HEK293 (cell line): ENCODE results near the gene DUSP22.

Source experiments
- CTCF ChIA-PET: fragments of 350-600 bp; formaldehyde crosslinking; extraction: SDS; loops from one replicate; lab custom pipeline; 2021; ENCODE audit warnings: antibody characterized with exemption; lab: Yijun Ruan, JAX
- POLR2A ChIA-PET: fragments of 300-600 bp; formaldehyde crosslinking; extraction: SDS; loops from one replicate; lab custom pipeline; 2020; ENCODE audit warnings: antibody characterized with exemption, inconsistent platforms; lab: Yijun Ruan, JAX
- H3K27ac ChIP-seq: fragments of 200-500 bp; sonication (Bioruptor generic); 2 replicates; pipeline ENCODE4 v1.5.1; 2014; ENCODE audit warnings: low read depth, low read length, control low read depth, inconsistent platforms; ENCODE audit errors: extremely low read depth
- H3K36me3 ChIP-seq, 2 experiments: fragments of 200-500 bp in 1 of 2; sonication (Bioruptor generic) in 1 of 2; 1 replicate in 1 of 2; 2 replicates in 1 of 2; pipeline ENCODE4 v1.5.1; 2014 to 2017; ENCODE audit warnings: inconsistent platforms in 2 of 2, low read length in 2 of 2; ENCODE audit not compliant: control insufficient read depth in 2 of 2, insufficient read depth in 1 of 2
- H3K4me1 ChIP-seq: fragments of 200-500 bp; sonication (Bioruptor generic); 2 replicates; pipeline ENCODE4 v1.5.1; 2014; ENCODE audit warnings: mild to moderate bottlenecking, low read length, inconsistent platforms; ENCODE audit not compliant: control insufficient read depth, insufficient read depth
- H3K4me3 ChIP-seq: 2 replicates; pipeline ENCODE4 v1.5.1; 2011; ENCODE audit warnings: low read depth, mild to moderate bottlenecking, control low read depth, low read length, moderate library complexity
- H3K9me3 ChIP-seq: fragments of 200-500 bp; sonication (Bioruptor generic); 2 replicates; pipeline ENCODE4 v1.5.1; 2014; ENCODE audit warnings: low read depth, low read length, inconsistent platforms; ENCODE audit not compliant: control insufficient read depth, insufficient read depth
- TCF7L2 ChIP-seq: IDR thresholded peaks from 2 replicates; pipeline ENCODE4 v1.6.1; 2011; ENCODE audit warnings: low read depth, mild to moderate bottlenecking, inconsistent platforms, low read length, moderate library complexity, borderline replicate concordance
- WT1 ChIP-seq: fragments of 450-650 bp; formaldehyde crosslinking; IDR thresholded peaks from 2 replicates; pipeline ENCODE4 v1.5.1; 2016; ENCODE audit warnings: missing biosample characterization, missing genetic modification characterization
- ZNF2 ChIP-seq: fragments of 450-650 bp; formaldehyde crosslinking; IDR thresholded peaks from 2 replicates; pipeline ENCODE4 v1.5.1; 2016; ENCODE audit warnings: missing biosample characterization, missing genetic modification characterization
- ZNF423 ChIP-seq: fragments of 450-650 bp; formaldehyde crosslinking; IDR thresholded peaks from 2 replicates; pipeline ENCODE4 v1.5.1; 2016; ENCODE audit warnings: missing biosample characterization, missing genetic modification characterization
- ZNF585B ChIP-seq: fragments of 450-650 bp; formaldehyde crosslinking; IDR thresholded peaks from 2 replicates; pipeline ENCODE4 v1.5.1; 2016; ENCODE audit warnings: missing biosample characterization, missing genetic modification characterization
- ZNF623 ChIP-seq: fragments of 450-650 bp; formaldehyde crosslinking; IDR thresholded peaks from 2 replicates; pipeline ENCODE4 v1.5.1; 2016; ENCODE audit warnings: missing biosample characterization, missing genetic modification characterization
- ZNF629 ChIP-seq: fragments of 450-650 bp; formaldehyde crosslinking; IDR thresholded peaks from 2 replicates; pipeline ENCODE4 v1.5.1; 2017; ENCODE audit warnings: missing biosample characterization, missing genetic modification characterization
- ZNF660 ChIP-seq: fragments of 450-650 bp; IDR thresholded peaks from 2 replicates; pipeline ENCODE4 v1.5.1; 2018; ENCODE audit warnings: missing biosample characterization, mild to moderate bottlenecking, missing genetic modification characterization
- ZNF664 ChIP-seq: fragments of 450-650 bp; formaldehyde crosslinking; IDR thresholded peaks from 2 replicates; pipeline ENCODE4 v1.5.1; 2016; ENCODE audit warnings: missing biosample characterization, missing genetic modification characterization
- TF ChIP-seq, protein P1 (sequence below): fragments of 450-650 bp; formaldehyde crosslinking; IDR thresholded peaks from 2 replicates; pipeline ENCODE4 v1.5.1; 2016; ENCODE audit warnings: missing biosample characterization, missing genetic modification characterization
- TF ChIP-seq, protein P2 (sequence below): fragments of 450-650 bp; formaldehyde crosslinking; IDR thresholded peaks from 2 replicates; pipeline ENCODE4 v1.5.1; 2017; ENCODE audit warnings: missing biosample characterization, missing genetic modification characterization
- TF ChIP-seq, protein P3 (sequence below): fragments of 450-650 bp; formaldehyde crosslinking; IDR thresholded peaks from 2 replicates; pipeline ENCODE4 v1.5.1; 2016; ENCODE audit warnings: missing biosample characterization, missing genetic modification characterization, low read depth
- TF ChIP-seq, protein P4 (sequence below): fragments of 450-650 bp; formaldehyde crosslinking; conservative IDR thresholded peaks from 2 replicates; pipeline ENCODE4 v1.5.1; 2016; ENCODE audit warnings: low read depth, missing biosample characterization, missing genetic modification characterization
- TF ChIP-seq, protein P5 (sequence below): fragments of 450-650 bp; formaldehyde crosslinking; IDR thresholded peaks from 2 replicates; pipeline ENCODE4 v1.5.1; 2016; ENCODE audit warnings: missing biosample characterization, missing genetic modification characterization

The DUSP22 gene

DNA sequence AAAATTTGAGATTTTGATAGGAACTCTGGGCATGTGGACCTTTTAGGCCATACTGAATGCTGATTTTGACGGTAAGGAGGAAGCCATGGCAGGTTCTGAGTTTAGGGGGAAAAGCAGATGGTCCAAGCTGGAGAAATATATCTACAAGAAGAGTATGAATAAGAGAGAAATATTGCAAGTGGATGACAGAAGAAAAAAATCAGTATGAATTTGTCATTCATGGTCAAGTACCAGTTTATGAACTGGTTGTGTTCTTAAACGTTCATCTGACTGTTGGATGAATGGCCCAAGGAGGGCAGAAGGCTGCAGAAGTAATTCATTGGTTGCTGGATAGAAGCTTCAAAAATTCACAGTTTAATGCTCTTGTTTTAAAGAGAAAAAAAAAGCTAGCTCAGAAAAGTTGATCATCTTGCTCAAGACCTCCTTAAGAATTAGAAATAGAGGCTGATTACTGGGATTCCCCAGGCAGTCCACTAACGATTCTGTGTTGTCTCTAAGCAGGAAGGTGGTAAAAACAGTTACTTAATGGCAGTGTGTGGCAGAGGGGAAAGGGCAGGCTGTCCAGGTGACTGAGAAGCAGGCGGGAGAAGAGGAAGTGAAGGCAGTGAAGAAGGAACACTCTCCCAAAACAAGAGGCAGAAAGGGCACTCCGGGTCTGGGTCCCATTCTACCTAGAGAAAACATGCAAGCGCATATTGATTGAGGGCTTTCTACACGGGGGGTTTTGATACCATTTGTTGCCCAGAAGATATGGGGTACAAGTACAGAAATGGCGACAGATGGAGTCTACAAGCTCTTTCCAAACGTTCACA is 2.0 kb upstream of the DUSP22 start (continued):
- TF ChIP-seq, protein P1, sequence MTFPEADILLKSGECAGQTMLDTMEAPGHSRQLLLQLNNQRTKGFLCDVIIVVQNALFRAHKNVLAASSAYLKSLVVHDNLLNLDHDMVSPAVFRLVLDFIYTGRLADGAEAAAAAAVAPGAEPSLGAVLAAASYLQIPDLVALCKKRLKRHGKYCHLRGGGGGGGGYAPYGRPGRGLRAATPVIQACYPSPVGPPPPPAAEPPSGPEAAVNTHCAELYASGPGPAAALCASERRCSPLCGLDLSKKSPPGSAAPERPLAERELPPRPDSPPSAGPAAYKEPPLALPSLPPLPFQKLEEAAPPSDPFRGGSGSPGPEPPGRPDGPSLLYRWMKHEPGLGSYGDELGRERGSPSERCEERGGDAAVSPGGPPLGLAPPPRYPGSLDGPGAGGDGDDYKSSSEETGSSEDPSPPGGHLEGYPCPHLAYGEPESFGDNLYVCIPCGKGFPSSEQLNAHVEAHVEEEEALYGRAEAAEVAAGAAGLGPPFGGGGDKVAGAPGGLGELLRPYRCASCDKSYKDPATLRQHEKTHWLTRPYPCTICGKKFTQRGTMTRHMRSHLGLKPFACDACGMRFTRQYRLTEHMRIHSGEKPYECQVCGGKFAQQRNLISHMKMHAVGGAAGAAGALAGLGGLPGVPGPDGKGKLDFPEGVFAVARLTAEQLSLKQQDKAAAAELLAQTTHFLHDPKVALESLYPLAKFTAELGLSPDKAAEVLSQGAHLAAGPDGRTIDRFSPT (tag by site-specific recombination), result no peak
- TF ChIP-seq, protein P2, sequence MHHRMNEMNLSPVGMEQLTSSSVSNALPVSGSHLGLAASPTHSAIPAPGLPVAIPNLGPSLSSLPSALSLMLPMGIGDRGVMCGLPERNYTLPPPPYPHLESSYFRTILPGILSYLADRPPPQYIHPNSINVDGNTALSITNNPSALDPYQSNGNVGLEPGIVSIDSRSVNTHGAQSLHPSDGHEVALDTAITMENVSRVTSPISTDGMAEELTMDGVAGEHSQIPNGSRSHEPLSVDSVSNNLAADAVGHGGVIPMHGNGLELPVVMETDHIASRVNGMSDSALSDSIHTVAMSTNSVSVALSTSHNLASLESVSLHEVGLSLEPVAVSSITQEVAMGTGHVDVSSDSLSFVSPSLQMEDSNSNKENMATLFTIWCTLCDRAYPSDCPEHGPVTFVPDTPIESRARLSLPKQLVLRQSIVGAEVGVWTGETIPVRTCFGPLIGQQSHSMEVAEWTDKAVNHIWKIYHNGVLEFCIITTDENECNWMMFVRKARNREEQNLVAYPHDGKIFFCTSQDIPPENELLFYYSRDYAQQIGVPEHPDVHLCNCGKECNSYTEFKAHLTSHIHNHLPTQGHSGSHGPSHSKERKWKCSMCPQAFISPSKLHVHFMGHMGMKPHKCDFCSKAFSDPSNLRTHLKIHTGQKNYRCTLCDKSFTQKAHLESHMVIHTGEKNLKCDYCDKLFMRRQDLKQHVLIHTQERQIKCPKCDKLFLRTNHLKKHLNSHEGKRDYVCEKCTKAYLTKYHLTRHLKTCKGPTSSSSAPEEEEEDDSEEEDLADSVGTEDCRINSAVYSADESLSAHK (tag by site-specific recombination), result no peak
- no peak for TF ChIP-seq TCF7L2
- TF ChIP-seq, protein P3, sequence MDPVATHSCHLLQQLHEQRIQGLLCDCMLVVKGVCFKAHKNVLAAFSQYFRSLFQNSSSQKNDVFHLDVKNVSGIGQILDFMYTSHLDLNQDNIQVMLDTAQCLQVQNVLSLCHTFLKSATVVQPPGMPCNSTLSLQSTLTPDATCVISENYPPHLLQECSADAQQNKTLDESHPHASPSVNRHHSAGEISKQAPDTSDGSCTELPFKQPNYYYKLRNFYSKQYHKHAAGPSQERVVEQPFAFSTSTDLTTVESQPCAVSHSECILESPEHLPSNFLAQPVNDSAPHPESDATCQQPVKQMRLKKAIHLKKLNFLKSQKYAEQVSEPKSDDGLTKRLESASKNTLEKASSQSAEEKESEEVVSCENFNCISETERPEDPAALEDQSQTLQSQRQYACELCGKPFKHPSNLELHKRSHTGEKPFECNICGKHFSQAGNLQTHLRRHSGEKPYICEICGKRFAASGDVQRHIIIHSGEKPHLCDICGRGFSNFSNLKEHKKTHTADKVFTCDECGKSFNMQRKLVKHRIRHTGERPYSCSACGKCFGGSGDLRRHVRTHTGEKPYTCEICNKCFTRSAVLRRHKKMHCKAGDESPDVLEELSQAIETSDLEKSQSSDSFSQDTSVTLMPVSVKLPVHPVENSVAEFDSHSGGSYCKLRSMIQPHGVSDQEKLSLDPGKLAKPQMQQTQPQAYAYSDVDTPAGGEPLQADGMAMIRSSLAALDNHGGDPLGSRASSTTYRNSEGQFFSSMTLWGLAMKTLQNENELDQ (tag by site-specific recombination), result no peak

DNA sequence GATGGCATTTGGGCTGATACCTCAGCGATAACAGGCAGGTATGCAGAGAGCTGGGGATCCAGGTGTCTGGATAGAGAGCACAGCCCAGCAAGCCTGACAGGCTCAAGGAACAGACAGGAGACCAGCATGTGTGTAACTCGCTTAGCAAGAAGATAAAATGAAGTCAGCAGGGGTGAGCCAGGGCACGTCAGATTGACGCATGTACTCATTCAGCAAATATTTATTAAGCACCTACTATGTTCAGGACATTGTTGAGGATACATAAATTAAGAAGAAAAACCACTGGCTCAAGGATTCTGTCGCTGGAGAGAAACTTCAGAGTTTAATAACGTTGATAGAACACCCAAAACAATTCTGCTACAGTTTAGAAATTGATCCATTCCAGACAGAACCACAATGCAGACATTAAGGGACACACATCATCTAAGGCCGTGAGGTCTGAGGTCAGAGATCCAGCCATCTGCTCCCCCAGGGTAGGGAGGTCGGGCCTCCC is 1.0 kb upstream of the DUSP22 start:
- H3K36me3 ChIP-seq, result no peaks in the 10 kb centered on the region
- H3K4me3 ChIP-seq, result peak overlapping the region; percentile 69
- H3K4me1 ChIP-seq, result peaks cover 9% of the 10 kb centered on the region
- ChIA-PET CTCF (no interaction called here), POLR2A (no interaction called here)
- no peaks in the 10 kb centered on the region for H3K9me3 ChIP-seq
- TF ChIP-seq ZNF2 (tag by site-specific recombination) (no peak), WT1 (tag by site-specific recombination) (0 out of 2 replicates have a peak, but pooled peaks have one; percentile 12), ZNF585B (tag by site-specific recombination) (no peak), ZNF664 (tag by site-specific recombination) (peak; percentile 94), ZNF423 (tag by site-specific recombination) (no peak), ZNF660 (tag by site-specific recombination) (no peak), ZNF629 (tag by site-specific recombination) (0 out of 2 replicates have a peak, but pooled peaks have one; percentile 7), ZNF623 (0 out of 2 replicates have a peak, but pooled peaks have one; percentile 24)
- TF ChIP-seq, protein P4, sequence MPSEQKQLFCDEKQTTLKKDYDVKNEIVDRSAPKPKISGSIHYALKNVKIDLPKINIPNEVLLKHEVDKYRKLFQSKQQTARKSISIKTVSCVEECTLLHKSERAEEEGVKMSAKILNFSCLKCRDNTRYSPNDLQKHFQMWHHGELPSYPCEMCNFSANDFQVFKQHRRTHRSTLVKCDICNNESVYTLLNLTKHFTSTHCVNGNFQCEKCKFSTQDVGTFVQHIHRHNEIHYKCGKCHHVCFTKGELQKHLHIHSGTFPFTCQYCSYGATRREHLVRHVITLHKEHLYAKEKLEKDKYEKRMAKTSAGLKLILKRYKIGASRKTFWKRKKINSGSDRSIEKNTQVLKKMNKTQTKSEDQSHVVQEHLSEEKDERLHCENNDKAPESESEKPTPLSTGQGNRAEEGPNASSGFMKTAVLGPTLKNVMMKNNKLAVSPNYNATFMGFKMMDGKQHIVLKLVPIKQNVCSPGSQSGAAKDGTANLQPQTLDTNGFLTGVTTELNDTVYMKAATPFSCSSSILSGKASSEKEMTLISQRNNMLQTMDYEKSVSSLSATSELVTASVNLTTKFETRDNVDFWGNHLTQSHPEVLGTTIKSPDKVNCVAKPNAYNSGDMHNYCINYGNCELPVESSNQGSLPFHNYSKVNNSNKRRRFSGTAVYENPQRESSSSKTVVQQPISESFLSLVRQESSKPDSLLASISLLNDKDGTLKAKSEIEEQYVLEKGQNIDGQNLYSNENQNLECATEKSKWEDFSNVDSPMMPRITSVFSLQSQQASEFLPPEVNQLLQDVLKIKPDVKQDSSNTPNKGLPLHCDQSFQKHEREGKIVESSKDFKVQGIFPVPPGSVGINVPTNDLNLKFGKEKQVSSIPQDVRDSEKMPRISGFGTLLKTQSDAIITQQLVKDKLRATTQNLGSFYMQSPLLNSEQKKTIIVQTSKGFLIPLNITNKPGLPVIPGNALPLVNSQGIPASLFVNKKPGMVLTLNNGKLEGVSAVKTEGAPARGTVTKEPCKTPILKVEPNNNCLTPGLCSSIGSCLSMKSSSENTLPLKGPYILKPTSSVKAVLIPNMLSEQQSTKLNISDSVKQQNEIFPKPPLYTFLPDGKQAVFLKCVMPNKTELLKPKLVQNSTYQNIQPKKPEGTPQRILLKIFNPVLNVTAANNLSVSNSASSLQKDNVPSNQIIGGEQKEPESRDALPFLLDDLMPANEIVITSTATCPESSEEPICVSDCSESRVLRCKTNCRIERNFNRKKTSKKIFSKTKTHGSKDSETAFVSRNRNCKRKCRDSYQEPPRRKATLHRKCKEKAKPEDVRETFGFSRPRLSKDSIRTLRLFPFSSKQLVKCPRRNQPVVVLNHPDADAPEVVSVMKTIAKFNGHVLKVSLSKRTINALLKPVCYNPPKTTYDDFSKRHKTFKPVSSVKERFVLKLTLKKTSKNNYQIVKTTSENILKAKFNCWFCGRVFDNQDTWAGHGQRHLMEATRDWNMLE, result no peak
- TF ChIP-seq, protein P1 (tag by site-specific recombination), result no peak
- TF ChIP-seq, protein P5, sequence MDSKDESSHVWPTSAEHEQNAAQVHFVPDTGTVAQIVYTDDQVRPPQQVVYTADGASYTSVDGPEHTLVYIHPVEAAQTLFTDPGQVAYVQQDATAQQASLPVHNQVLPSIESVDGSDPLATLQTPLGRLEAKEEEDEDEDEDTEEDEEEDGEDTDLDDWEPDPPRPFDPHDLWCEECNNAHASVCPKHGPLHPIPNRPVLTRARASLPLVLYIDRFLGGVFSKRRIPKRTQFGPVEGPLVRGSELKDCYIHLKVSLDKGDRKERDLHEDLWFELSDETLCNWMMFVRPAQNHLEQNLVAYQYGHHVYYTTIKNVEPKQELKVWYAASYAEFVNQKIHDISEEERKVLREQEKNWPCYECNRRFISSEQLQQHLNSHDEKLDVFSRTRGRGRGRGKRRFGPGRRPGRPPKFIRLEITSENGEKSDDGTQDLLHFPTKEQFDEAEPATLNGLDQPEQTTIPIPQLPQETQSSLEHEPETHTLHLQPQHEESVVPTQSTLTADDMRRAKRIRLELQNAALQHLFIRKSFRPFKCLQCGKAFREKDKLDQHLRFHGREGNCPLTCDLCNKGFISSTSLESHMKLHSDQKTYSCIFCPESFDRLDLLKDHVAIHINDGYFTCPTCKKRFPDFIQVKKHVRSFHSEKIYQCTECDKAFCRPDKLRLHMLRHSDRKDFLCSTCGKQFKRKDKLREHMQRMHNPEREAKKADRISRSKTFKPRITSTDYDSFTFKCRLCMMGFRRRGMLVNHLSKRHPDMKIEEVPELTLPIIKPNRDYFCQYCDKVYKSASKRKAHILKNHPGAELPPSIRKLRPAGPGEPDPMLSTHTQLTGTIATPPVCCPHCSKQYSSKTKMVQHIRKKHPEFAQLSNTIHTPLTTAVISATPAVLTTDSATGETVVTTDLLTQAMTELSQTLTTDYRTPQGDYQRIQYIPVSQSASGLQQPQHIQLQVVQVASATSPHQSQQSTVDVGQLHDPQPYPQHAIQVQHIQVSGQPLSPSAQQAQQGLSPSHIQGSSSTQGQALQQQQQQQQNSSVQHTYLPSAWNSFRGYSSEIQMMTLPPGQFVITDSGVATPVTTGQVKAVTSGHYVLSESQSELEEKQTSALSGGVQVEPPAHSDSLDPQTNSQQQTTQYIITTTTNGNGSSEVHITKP (tag by site-specific recombination), result peak; percentile 88
- peak overlapping the region; percentile 90; the same call in 1 of the 2 replicates for H3K27ac ChIP-seq
